Endothelial cell of umbilical vein (primary cell): ENCODE results near the gene CBFA2T3.

Experiments used
- EZH2 ChIP-seq: IDR thresholded peaks from 2 replicates; pipeline ENCODE4 v1.6.1; 2012; ENCODE audit warnings: borderline replicate concordance, low read depth, mild to moderate bottlenecking, moderate library complexity, low read length, inconsistent platforms; ENCODE audit not compliant: severe bottlenecking
- JUN ChIP-seq: IDR thresholded peaks from 2 replicates; pipeline ENCODE4 v1.6.1; 2011; ENCODE audit warnings: borderline replicate concordance, low read depth; ENCODE audit not compliant: insufficient read length, insufficient read depth
- MYC ChIP-seq: IDR thresholded peaks from one replicate; pipeline ENCODE4 v1.6.1; 2011; ENCODE audit warnings: mild to moderate bottlenecking, low read depth, low read length
- POLR2A ChIP-seq: IDR thresholded peaks from 2 replicates; pipeline ENCODE4 v1.6.1; 2012; ENCODE audit warnings: low read depth, mild to moderate bottlenecking, control low read depth, low read length
- POLR2AphosphoS5 ChIP-seq: IDR thresholded peaks from 2 replicates; pipeline ENCODE4 v1.6.1; 2012; ENCODE audit warnings: low read depth, mild to moderate bottlenecking, control low read depth, low read length, moderate library complexity; ENCODE audit not compliant: insufficient read depth
- TF ChIP-seq, protein P1 (sequence below), 2 donors: IDR thresholded peaks; 1 replicate in 1 of 2; 2 replicates in 1 of 2; pipeline ENCODE4 v1.5.1; 2011; ENCODE audit warnings: low read length in 2 of 2, mild to moderate bottlenecking in 2 of 2, moderate library complexity in 2 of 2, control low read depth in 1 of 2, inconsistent platforms in 1 of 2, low read depth in 1 of 2; ENCODE audit not compliant: insufficient read depth in 1 of 2; ENCODE audit errors: extremely low read depth in 1 of 2
- TF ChIP-seq, protein P2 (sequence below): IDR thresholded peaks from 2 replicates; pipeline ENCODE4 v1.6.1; 2011; ENCODE audit not compliant: insufficient read depth, insufficient read length

DNA sequence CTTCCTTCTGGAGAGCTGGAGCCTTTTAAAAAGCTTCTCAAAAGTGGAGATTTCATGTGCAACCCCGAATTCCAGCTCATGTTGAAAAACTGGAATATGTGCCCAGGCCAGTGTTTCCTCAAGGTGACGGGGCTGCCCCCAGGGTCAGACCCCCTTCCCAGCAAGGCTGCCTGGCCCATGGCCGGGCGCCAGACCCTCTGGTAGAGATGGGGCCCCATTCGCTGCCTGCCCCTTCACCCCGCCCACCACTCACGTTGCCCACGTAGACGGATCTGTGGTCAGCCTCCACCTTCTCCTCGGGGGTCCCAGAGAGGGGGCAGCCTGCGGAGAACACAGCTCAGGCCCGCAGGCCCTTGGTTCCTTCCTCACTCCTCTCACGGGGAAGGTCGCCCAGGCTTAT lies 111.7 kb downstream of the CBFA2T3 start:
- TF ChIP-seq, protein P1, sequence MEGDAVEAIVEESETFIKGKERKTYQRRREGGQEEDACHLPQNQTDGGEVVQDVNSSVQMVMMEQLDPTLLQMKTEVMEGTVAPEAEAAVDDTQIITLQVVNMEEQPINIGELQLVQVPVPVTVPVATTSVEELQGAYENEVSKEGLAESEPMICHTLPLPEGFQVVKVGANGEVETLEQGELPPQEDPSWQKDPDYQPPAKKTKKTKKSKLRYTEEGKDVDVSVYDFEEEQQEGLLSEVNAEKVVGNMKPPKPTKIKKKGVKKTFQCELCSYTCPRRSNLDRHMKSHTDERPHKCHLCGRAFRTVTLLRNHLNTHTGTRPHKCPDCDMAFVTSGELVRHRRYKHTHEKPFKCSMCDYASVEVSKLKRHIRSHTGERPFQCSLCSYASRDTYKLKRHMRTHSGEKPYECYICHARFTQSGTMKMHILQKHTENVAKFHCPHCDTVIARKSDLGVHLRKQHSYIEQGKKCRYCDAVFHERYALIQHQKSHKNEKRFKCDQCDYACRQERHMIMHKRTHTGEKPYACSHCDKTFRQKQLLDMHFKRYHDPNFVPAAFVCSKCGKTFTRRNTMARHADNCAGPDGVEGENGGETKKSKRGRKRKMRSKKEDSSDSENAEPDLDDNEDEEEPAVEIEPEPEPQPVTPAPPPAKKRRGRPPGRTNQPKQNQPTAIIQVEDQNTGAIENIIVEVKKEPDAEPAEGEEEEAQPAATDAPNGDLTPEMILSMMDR (IDR thresholded peaks at IDR 0.05; ENCODE audit: extremely low read depth in 1 of 2, insufficient read depth in 1 of 2, low read depth in 1 of 2, low read length in 2 of 2), result no peak
- no peak for TF ChIP-seq POLR2A
- TF ChIP-seq MYC, result no peak
- no peak for TF ChIP-seq POLR2AphosphoS5
- TF ChIP-seq EZH2, result no peak
- TF ChIP-seq, protein P2, sequence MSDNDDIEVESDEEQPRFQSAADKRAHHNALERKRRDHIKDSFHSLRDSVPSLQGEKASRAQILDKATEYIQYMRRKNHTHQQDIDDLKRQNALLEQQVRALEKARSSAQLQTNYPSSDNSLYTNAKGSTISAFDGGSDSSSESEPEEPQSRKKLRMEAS, result no peak
- TF ChIP-seq JUN, result no peak
